ENCODE measurements around the gene ZNF57.

- TF ChIP-seq POLR2A (IDR thresholded peaks at IDR 0.05; ENCODE audit: low read length): no peak
- no peak for TF ChIP-seq GATA1 (IDR thresholded peaks at IDR 0.05; ENCODE audit: low read depth, low read length)
Measured at GRCh38 chr19:2905918-2906519, 5.3 kb downstream of the ZNF57 start.
